ENCODE data around the gene COMMD3.

Gene COMMD3

DNA sequence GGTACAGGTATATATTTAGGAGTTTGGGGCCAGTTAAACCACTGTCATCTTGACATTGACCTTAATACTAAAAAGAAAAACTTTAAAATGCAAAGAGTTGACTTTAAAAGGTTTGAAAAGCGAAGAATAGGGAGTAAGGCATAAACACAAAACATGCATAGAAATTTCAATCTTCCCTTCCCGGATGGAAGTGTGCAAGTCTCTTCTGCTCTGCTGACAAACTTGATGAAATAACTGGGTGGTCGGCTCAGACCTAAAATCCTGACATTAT is 25.7 kb downstream of the COMMD3 start:
- no peak for DNase-seq (ENCODE audit: insufficient read length, low spot score)
- no peak for FAIRE-seq
- TF ChIP-seq TAF1 (IDR thresholded peaks at IDR 0.05; ENCODE audit: low read depth, low read length) (no peak), POLR2A (IDR thresholded peaks at IDR 0.05; ENCODE audit: low read depth, low read length) (no peak), PAX5 (IDR thresholded peaks at IDR 0.05; ENCODE audit: insufficient read depth, low read length, severe bottlenecking) (no peak), SPI1 (IDR thresholded peaks at IDR 0.05; ENCODE audit: low read depth, low read length) (no peak), POU2F2 (IDR thresholded peaks at IDR 0.05; ENCODE audit: low read depth, low read length) (no peak), POLR2AphosphoS5 (IDR thresholded peaks at IDR 0.05; ENCODE audit: low read depth, low read length) (no peak)

DNA sequence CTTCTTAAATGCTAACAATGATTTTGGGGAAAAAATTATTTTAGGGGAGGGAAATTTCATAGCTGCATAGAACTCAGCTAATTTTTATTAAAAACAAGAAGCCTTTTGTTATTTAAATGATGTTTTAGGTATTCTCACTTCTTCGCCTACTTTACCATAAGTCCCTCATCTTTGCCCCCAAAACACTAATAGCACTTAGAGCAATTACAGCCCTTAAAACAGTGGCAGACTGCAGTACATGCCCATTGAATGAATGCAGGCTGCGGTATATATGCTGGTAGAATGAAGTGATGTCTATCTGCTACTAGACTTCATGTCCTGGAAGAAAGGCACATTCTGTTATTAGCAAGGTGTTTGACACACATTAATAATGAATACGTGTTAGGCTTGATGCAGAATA is 26.2 kb downstream of the COMMD3 start:
- DNase-seq (ENCODE audit: insufficient read length, low spot score) (no peak), FAIRE-seq (no peak)
- TF ChIP-seq POU2F2 (IDR thresholded peaks at IDR 0.05; ENCODE audit: low read depth, low read length): no peak
- no peak for TF ChIP-seq TAF1 (IDR thresholded peaks at IDR 0.05; ENCODE audit: low read depth, low read length)
- no peak for TF ChIP-seq POLR2AphosphoS5 (IDR thresholded peaks at IDR 0.05; ENCODE audit: low read depth, low read length)
- TF ChIP-seq SPI1 (IDR thresholded peaks at IDR 0.05; ENCODE audit: low read depth, low read length): no peak
- TF ChIP-seq PAX5 (IDR thresholded peaks at IDR 0.05; ENCODE audit: insufficient read depth, low read length, severe bottlenecking): no peak
- TF ChIP-seq POLR2A (IDR thresholded peaks at IDR 0.05; ENCODE audit: low read depth, low read length): no peak

DNA sequence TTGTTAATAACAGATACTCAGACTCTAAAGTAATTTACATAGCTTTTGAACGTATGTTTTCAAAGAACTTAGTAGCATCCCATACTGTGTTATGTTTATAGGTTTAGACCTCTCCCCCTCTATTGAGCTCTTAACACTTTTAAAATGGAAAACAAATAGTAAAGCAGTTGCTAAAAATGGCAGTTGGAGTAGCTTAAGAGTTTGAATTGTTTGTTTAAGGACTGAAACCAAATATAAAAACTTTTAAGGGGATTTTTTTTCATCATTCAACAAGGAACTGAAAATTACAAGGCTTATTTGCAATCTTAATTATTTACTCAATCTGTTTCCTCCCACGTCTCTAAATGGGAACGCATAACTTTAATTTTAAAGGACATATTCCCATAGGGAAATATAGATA is 27.5 kb downstream of the COMMD3 start:
- TF ChIP-seq POU2F2 (IDR thresholded peaks at IDR 0.05; ENCODE audit: low read depth, low read length) (no peak), POLR2AphosphoS5 (IDR thresholded peaks at IDR 0.05; ENCODE audit: low read depth, low read length) (no peak), PAX5 (IDR thresholded peaks at IDR 0.05; ENCODE audit: insufficient read depth, low read length, severe bottlenecking) (no peak), TAF1 (IDR thresholded peaks at IDR 0.05; ENCODE audit: low read depth, low read length) (no peak), POLR2A (IDR thresholded peaks at IDR 0.05; ENCODE audit: low read depth, low read length) (no peak), SPI1 (IDR thresholded peaks at IDR 0.05; ENCODE audit: low read depth, low read length) (peak; percentile 46; the same call in 1 of the 2 replicates)
- FAIRE-seq (no peak), DNase-seq (ENCODE audit: insufficient read length, low spot score) (no peak)

DNA sequence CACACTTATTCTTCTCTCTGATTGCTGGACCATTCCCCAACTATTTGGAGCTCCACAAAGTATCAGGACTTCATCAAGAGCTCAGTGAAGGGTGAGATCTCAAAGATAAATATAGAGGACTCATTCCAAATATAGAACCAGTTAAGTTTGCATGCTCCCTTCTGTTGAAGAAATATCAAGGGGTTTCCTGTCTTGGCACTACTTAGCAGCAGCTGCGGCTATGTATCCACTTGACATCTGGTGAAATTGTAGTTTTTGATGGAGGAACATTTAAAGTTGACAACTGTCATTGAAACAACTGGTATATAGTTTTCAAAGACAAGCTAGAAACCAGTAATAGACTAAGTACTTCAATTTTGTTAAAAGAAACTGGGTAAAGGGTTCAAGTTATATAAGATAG is 28.1 kb downstream of the COMMD3 start:
- no peak for FAIRE-seq
- DNase-seq (ENCODE audit: insufficient read length, low spot score): no peak
- no peak for TF ChIP-seq POU2F2 (IDR thresholded peaks at IDR 0.05; ENCODE audit: low read depth, low read length)
- TF ChIP-seq POLR2A (IDR thresholded peaks at IDR 0.05; ENCODE audit: low read depth, low read length): no peak

DNA sequence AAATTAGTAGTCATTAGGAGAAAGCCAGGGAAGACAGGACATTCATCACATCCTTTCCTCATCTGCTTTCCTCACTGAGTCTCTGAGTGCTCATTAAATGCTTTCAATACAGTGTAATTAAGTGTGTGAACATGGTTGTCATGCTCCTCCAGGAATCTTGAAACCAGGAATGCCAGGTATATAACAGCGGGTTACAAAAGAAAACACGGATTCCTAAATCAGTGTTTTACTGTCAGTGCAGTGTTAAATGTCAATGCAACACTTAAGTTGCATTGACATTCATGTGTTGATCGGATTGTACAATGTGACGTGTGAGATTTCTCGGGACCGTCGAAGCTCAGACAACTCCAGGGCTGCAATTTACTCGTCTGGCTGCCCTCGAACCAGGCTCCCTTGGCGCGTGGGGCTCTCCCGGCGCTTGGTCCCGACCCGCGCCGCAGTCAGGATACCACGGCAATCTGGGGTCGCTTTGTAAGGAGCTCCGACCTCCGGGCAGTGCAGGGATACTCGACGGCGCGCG is 28.7 kb downstream of the COMMD3 start:
- TF ChIP-seq PAX5 (IDR thresholded peaks at IDR 0.05; ENCODE audit: insufficient read depth, low read length, severe bottlenecking): no peak
- no peak for TF ChIP-seq SPI1 (IDR thresholded peaks at IDR 0.05; ENCODE audit: low read depth, low read length)
- TF ChIP-seq POLR2AphosphoS5 (IDR thresholded peaks at IDR 0.05; ENCODE audit: low read depth, low read length): no peak
- no peak for TF ChIP-seq POLR2A (IDR thresholded peaks at IDR 0.05; ENCODE audit: low read depth, low read length)
- no peak for TF ChIP-seq POU2F2 (IDR thresholded peaks at IDR 0.05; ENCODE audit: low read depth, low read length)
- DNase-seq (ENCODE audit: insufficient read length, low spot score) (no peak), FAIRE-seq (peak; percentile 80)

DNA sequence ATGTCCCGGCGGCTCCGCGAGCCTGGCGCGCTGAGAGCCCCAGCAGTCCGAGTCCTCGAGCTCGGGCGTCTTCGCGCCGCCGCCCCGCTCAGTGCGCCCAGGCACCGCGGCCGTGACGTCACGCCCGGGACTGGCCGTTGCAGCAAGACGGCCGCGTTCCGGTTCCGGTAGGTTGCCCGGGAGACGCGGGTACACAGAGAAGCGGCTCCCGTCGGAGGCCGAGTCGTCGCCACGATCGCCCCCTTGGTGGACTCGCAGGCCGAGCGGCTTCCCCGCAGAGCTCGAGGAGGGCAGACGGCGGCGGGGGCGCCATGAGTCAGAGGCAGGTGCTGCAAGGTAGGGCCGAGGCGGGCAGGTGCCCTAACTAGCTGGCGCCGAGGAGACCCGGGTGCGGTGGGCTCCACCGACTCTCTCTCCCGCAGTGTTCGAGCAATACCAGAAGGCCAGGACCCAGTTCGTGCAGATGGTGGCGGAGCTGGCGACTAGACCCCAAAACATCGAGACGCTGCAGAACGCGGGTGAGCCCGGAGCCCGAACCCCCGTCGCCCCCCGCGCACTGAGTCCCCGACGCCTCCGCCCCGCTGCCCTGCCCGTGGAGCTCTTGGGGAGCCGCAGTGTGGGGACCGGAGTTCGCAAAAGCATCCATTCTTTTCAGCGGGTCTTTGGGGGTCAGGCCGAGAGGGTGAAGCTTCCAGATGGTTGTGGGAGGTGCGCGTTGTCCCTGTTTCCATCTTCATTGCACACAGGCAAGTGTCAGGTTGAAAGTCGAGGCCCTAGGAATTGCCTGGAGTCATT is 29.3 kb downstream of the COMMD3 start, which contains the start of gene SPAG6:
SPAG6 (plus strand) TSS at position 196 of the 795 bp plus-strand sequence; CDS start at position 312, 116 bp downstream.
- no peak for TF ChIP-seq POLR2A (IDR thresholded peaks at IDR 0.05; ENCODE audit: low read depth, low read length)
- TF ChIP-seq POLR2AphosphoS5 (IDR thresholded peaks at IDR 0.05; ENCODE audit: low read depth, low read length): no peak
- no peak for TF ChIP-seq SPI1 (IDR thresholded peaks at IDR 0.05; ENCODE audit: low read depth, low read length)
- no peak for TF ChIP-seq TAF1 (IDR thresholded peaks at IDR 0.05; ENCODE audit: low read depth, low read length)
- no peak for TF ChIP-seq PAX5 (IDR thresholded peaks at IDR 0.05; ENCODE audit: insufficient read depth, low read length, severe bottlenecking)
- no peak for TF ChIP-seq POU2F2 (IDR thresholded peaks at IDR 0.05; ENCODE audit: low read depth, low read length)
- FAIRE-seq (peak; percentile 55), DNase-seq (ENCODE audit: insufficient read length, low spot score) (no peak)

DNA sequence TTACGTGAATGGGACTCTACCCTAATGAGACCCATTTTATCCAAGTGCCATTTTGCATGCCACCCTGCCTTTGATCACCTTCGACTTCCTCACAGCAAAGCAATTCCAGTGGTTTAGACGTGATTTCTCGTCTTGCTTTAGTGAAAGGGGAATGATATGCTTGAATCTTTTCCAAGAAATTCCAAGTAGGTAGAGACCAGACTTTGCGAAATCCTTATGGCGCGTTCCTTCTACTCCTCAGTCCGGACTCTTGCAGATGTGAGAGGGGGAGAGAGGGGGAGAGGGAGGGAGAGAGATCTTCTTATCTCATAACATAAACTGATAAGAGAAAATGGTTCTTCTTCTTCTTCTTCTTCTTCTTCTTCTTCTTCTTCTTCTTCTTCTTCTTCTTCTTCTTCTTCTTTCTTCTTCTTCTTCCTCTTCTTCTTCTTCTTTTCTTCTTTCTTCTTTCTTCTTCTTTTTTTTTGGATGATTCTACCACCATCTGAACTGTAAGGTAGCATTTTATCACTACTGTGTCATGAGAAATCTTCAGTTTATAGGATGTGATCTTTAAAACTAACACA is 30.0 kb downstream of the COMMD3 start:
- FAIRE-seq (no peak), DNase-seq (ENCODE audit: insufficient read length, low spot score) (no peak)
- TF ChIP-seq POLR2AphosphoS5 (IDR thresholded peaks at IDR 0.05; ENCODE audit: low read depth, low read length) (no peak), TAF1 (IDR thresholded peaks at IDR 0.05; ENCODE audit: low read depth, low read length) (no peak), PAX5 (IDR thresholded peaks at IDR 0.05; ENCODE audit: insufficient read depth, low read length, severe bottlenecking) (no peak), SPI1 (IDR thresholded peaks at IDR 0.05; ENCODE audit: low read depth, low read length) (no peak), POLR2A (IDR thresholded peaks at IDR 0.05; ENCODE audit: low read depth, low read length) (no peak), POU2F2 (IDR thresholded peaks at IDR 0.05; ENCODE audit: low read depth, low read length) (no peak)

DNA sequence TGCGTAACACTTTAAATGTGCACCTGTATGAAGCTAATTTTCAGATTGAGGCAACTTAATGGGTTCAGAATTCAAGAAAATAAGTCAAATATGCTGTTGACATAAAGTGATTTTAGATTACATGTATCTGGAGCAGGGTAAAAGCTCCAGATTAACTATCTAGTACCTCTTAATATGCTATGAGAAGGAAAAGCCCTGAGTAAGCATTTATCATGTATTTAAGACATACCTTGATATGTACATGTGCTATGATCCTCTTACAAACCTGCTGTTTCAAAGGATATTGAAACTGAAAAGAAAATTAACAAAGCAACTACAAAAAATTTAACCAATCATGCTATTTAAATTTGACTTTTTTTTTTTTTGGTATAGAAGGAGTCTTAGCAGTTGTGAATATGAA is 33.6 kb downstream of the COMMD3 start:
- FAIRE-seq: no peak
- no peak for TF ChIP-seq PAX5 (IDR thresholded peaks at IDR 0.05; ENCODE audit: insufficient read depth, low read length, severe bottlenecking)
- TF ChIP-seq TAF1 (IDR thresholded peaks at IDR 0.05; ENCODE audit: low read depth, low read length): no peak
- TF ChIP-seq POLR2AphosphoS5 (IDR thresholded peaks at IDR 0.05; ENCODE audit: low read depth, low read length): no peak
- no peak for DNase-seq (ENCODE audit: insufficient read length, low spot score)

DNA sequence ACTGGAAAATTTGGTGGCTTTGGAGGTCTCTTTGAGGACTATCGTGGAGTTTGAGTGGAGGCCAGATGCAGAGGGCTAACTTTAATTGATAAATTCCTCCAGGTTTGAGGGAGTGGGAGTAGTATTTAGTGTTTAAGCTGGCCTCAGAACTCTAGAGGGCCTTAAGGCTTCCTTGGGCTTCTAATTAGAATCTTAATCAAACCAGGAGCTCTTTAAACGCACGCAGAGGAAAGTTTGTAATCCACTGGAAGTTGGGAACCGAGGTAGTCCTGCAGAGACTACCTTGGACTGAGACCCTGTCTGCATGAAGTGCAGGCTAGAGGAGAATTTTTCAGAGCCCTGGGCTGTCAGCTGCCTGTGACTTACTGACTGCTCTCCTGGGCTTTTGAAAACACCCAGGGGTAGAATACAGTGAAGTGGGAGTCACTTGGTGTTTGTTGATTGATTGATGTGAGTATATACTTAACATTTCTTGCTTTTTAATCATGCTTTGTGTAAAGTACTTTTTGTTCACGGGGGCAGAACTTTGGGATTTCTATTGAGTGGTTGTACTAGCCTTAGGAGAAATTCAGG is 35.0 kb downstream of the COMMD3 start:
- no peak for DNase-seq (ENCODE audit: insufficient read length, low spot score)
- FAIRE-seq: no peak
- no peak for TF ChIP-seq TAF1 (IDR thresholded peaks at IDR 0.05; ENCODE audit: low read depth, low read length)
- TF ChIP-seq SPI1 (IDR thresholded peaks at IDR 0.05; ENCODE audit: low read depth, low read length): no peak
- no peak for TF ChIP-seq PAX5 (IDR thresholded peaks at IDR 0.05; ENCODE audit: insufficient read depth, low read length, severe bottlenecking)
- no peak for TF ChIP-seq POLR2AphosphoS5 (IDR thresholded peaks at IDR 0.05; ENCODE audit: low read depth, low read length)
- no peak for TF ChIP-seq POU2F2 (IDR thresholded peaks at IDR 0.05; ENCODE audit: low read depth, low read length)
- TF ChIP-seq POLR2A (IDR thresholded peaks at IDR 0.05; ENCODE audit: low read depth, low read length): no peak

All from GM12891 (cell line).